IMR-90 (cell line): ENCODE measurements around the gene BCL11B. TPM values are rescaled to one million over a fixed set of nuclear protein-coding genes. Genes with fewer than 3 reads are reported as not detected.

Experiments
- ATAC-seq: fragments of 200-7000 bp; cut with Tn5 transposase; 2 replicates; pipeline ENCODE4 v1.9.1; 2020; ENCODE audit warnings: low read depth, mild to moderate bottlenecking, moderate library complexity
- BruUV-seq: library from RNA; stranded (reverse); fragments of 400-500 nt; replicated peaks from 2 replicates; lab custom pipeline; 2021; lab: Mats Ljungman, UMichigan
- CTCF ChIA-PET: fragments of 300-600 bp; formaldehyde crosslinking; extraction: SDS; loops from one replicate; lab custom pipeline; 2021; ENCODE audit warnings: antibody characterized with exemption; lab: Yijun Ruan, JAX
- POLR2A ChIA-PET: fragments of 300-600 bp; sonication (Branson Sonifier 250); formaldehyde crosslinking; loops from one replicate; lab custom pipeline; 2022; ENCODE audit warnings: antibody characterized with exemption; ENCODE audit not compliant: unreplicated experiment; lab: Charles Lee
- DNase-seq: peaks from one replicate; pipeline ENCODE4 v3.0.0; 2013
- H2AFZ ChIP-seq: replicated peaks from 2 replicates; pipeline ENCODE3; 2013; ENCODE audit warnings: low read length, mild to moderate bottlenecking; ENCODE audit not compliant: poor library complexity
- H2AK5ac ChIP-seq: 2 replicates; pipeline ENCODE4 v1.6.1; 2013; ENCODE audit warnings: low read depth, low read length, inconsistent platforms
- H2AK9ac ChIP-seq: replicated peaks from 2 replicates; pipeline ENCODE3; 2013; ENCODE audit warnings: mild to moderate bottlenecking, low read depth, low read length, moderate library complexity; ENCODE audit not compliant: poor library complexity
- H2BK120ac ChIP-seq: 2 replicates; pipeline ENCODE4 v1.6.1; 2013; ENCODE audit warnings: low read depth, low read length, inconsistent platforms
- H2BK15ac ChIP-seq: 3 replicates; pipeline ENCODE4 v1.6.1; 2013; ENCODE audit warnings: low read depth, low read length, inconsistent platforms
- H2BK20ac ChIP-seq: 2 replicates; pipeline ENCODE4 v1.6.1; 2013; ENCODE audit warnings: low read depth, mild to moderate bottlenecking, inconsistent platforms, low read length, moderate library complexity
- H2BK5ac ChIP-seq: 2 replicates; pipeline ENCODE4 v1.6.1; 2013; ENCODE audit warnings: mild to moderate bottlenecking, low read depth, low read length, inconsistent platforms; ENCODE audit not compliant: poor library complexity, severe bottlenecking
- H3K14ac ChIP-seq: replicated peaks from 2 replicates; pipeline ENCODE4 v1.6.1; 2013; ENCODE audit warnings: low read depth, low read length, inconsistent platforms
- H3K18ac ChIP-seq: 2 replicates; pipeline ENCODE4 v1.6.1; 2013; ENCODE audit warnings: low read depth, low read length, control low read depth
- H3K23ac ChIP-seq: 2 replicates; pipeline ENCODE4 v1.6.1; 2013; ENCODE audit warnings: low read depth, low read length, inconsistent platforms
- H3K27ac ChIP-seq: 2 replicates; pipeline ENCODE4 v1.5.1; 2013; ENCODE audit warnings: mild to moderate bottlenecking, control low read depth, low read length; ENCODE audit not compliant: insufficient read depth
- H3K27me3 ChIP-seq: 2 replicates; pipeline ENCODE4 v1.6.1; 2013; ENCODE audit warnings: low read length; ENCODE audit not compliant: control insufficient read depth, insufficient read depth
- H3K36me3 ChIP-seq: 2 replicates; pipeline ENCODE4 v1.6.1; 2013; ENCODE audit warnings: low read length, mixed read lengths; ENCODE audit not compliant: control insufficient read depth, insufficient read depth
- H3K4ac ChIP-seq: 2 replicates; pipeline ENCODE4 v1.6.1; 2013; ENCODE audit warnings: low read depth, low read length, inconsistent platforms
- H3K4me1 ChIP-seq: 2 replicates; pipeline ENCODE4 v1.6.1; 2013; ENCODE audit warnings: low read length, mixed read lengths; ENCODE audit not compliant: control insufficient read depth, insufficient read depth
- H3K4me2 ChIP-seq: 2 replicates; pipeline ENCODE4 v1.6.1; 2013; ENCODE audit warnings: low read depth, mild to moderate bottlenecking, control low read depth, low read length, moderate library complexity
- H3K4me3 ChIP-seq: 2 replicates; pipeline ENCODE4 v1.5.1; 2013; ENCODE audit warnings: low read depth, mild to moderate bottlenecking, control low read depth, low read length, moderate library complexity; ENCODE audit not compliant: insufficient read depth
- H3K56ac ChIP-seq: 2 replicates; pipeline ENCODE4 v1.6.1; 2013; ENCODE audit warnings: low read length, inconsistent platforms; ENCODE audit not compliant: insufficient read depth; ENCODE audit errors: extremely low read depth
- H3K79me1 ChIP-seq, 2 experiments: 2 replicates each; pipeline ENCODE4 v1.6.1; 2013; ENCODE audit warnings: low read length in 2 of 2, inconsistent platforms in 1 of 2, low read depth in 1 of 2
- H3K9ac ChIP-seq: 2 replicates; pipeline ENCODE4 v1.6.1; 2013; ENCODE audit warnings: low read depth, low read length, control low read depth
- H3K9me1 ChIP-seq: 2 replicates; pipeline ENCODE4 v1.6.1; 2013; ENCODE audit warnings: low read length, inconsistent platforms; ENCODE audit not compliant: insufficient read depth
- H3K9me3 ChIP-seq: 2 replicates; pipeline ENCODE4 v1.6.1; 2013; ENCODE audit warnings: low read length; ENCODE audit not compliant: control insufficient read depth, insufficient read depth
- H4K20me1 ChIP-seq: 2 replicates; pipeline ENCODE4 v1.6.1; 2013; ENCODE audit warnings: low read length, inconsistent platforms; ENCODE audit not compliant: insufficient read depth
- H4K5ac ChIP-seq: 2 replicates; pipeline ENCODE4 v1.6.1; 2013; ENCODE audit warnings: mild to moderate bottlenecking, low read depth, low read length, control low read depth
- H4K8ac ChIP-seq, 2 experiments: 2 replicates each; pipeline ENCODE4 v1.6.1; 2013; ENCODE audit warnings: low read depth in 2 of 2, low read length in 2 of 2, control low read depth in 1 of 2, inconsistent platforms in 1 of 2
- H4K91ac ChIP-seq: 2 replicates; pipeline ENCODE4 v1.6.1; 2013; ENCODE audit warnings: low read depth, low read length, inconsistent platforms; ENCODE audit not compliant: insufficient read depth
- BHLHE40 ChIP-seq: fragments of 150-350 bp; IDR thresholded peaks from 2 replicates; pipeline ENCODE4 v1.6.1; 2016; ENCODE audit warnings: mild to moderate bottlenecking, low read depth, low read length
- CEBPB ChIP-seq: IDR thresholded peaks from 2 replicates; pipeline ENCODE4 v1.6.1; 2012; ENCODE audit warnings: low read depth, low read length, improper control_type of control experiment
- CHD1 ChIP-seq: IDR thresholded peaks from 2 replicates; pipeline ENCODE4 v1.6.1; 2012; ENCODE audit warnings: low read depth, low read length, improper control_type of control experiment
- FOS ChIP-seq: fragments of 150-350 bp; IDR thresholded peaks from 2 replicates; pipeline ENCODE4 v1.6.1; 2016; ENCODE audit warnings: low read depth, low read length
- MAFK ChIP-seq: IDR thresholded peaks from 2 replicates; pipeline ENCODE4 v1.6.1; 2012; ENCODE audit warnings: low read depth, low read length, improper control_type of control experiment
- MXI1 ChIP-seq: IDR thresholded peaks from 2 replicates; pipeline ENCODE4 v1.6.1; 2012; ENCODE audit warnings: low read depth, mild to moderate bottlenecking, low read length, moderate library complexity, borderline replicate concordance
- POLR2A ChIP-seq: IDR thresholded peaks from 2 replicates; pipeline ENCODE4 v1.6.1; 2012; ENCODE audit warnings: mild to moderate bottlenecking, low read depth, low read length
- RCOR1 ChIP-seq: IDR thresholded peaks from 2 replicates; pipeline ENCODE4 v1.6.1; 2012; ENCODE audit warnings: mild to moderate bottlenecking, low read length, improper control_type of control experiment; ENCODE audit not compliant: insufficient replicate concordance
- RFX5 ChIP-seq: IDR thresholded peaks from 2 replicates; pipeline ENCODE4 v1.8.0; 2012; ENCODE audit warnings: low read depth, mild to moderate bottlenecking, low read length, moderate library complexity
- SMC3 ChIP-seq: fragments of 150-350 bp; IDR thresholded peaks from 2 replicates; pipeline ENCODE4 v1.6.1; 2016; ENCODE audit warnings: low read depth, mild to moderate bottlenecking, antibody characterized with exemption, low read length, moderate library complexity
- WGBS, 2 experiments: methylation state at CpG; one replicate each; pipeline versions ENCODE4 v1.1.5 to v1.1.7; 2013; ENCODE audit warnings: missing lambda C conversion rate in 2 of 2; ENCODE audit not compliant: insufficient read length in 1 of 2; ENCODE audit errors: extremely low coverage in 2 of 2; 5-methylcytosine and 5-hydroxymethylcytosine counted together
- dilution Hi-C: fragments of 300-500 bp; cut with HindIII; formaldehyde crosslinking; loops from one replicate; pipeline ENCODE4 v1.14.3; 2018; ENCODE audit warnings: low sequenced_read_pairs; ENCODE audit not compliant: unreplicated experiment
- in situ Hi-C: fragments of 300-500 bp; cut with MboI; formaldehyde crosslinking; loops from 3 replicates; pipeline ENCODE4 v1.14.3; 2019; ENCODE audit warnings: low sequenced_read_pairs, inconsistent platforms, mixed read lengths
- intact Hi-C: fragments of 100-400 bp; cut with micrococcal nuclease; formaldehyde crosslinking; loops from 2 replicates; pipeline ENCODE4 v1.10.0; 2022
- polyA plus RNA-seq, 3 experiments: library from polyadenylated mRNA; depleted of rRNA; stranded (reverse); fragments of >200 nt; gene quantifications; 2 replicates each; pipeline ENCODE4 v1.2.3, GENCODE V29; 2012; ENCODE audit warnings: low replicate concordance in 1 of 3
- total RNA-seq: library from RNA; depleted of rRNA; stranded (reverse); fragments of >200 nt; gene quantifications from 2 replicates; pipeline ENCODE4 v1.2.3, GENCODE V29; 2012
- TF ChIP-seq, protein P1 (sequence below): fragments of 150-350 bp; IDR thresholded peaks from 2 replicates; pipeline ENCODE4 v1.6.1; 2017; ENCODE audit warnings: mild to moderate bottlenecking, antibody characterized with exemption, low read length, low read depth
- TF ChIP-seq, protein P2 (sequence below): fragments of 150-350 bp; IDR thresholded peaks from 2 replicates; pipeline ENCODE4 v1.6.1; 2016; ENCODE audit warnings: low read depth, mild to moderate bottlenecking, low read length, moderate library complexity, borderline replicate concordance
- TF ChIP-seq, protein P3 (sequence below): conservative IDR thresholded peaks from 2 replicates; pipeline ENCODE4 v1.5.1; 2012; ENCODE audit warnings: mild to moderate bottlenecking, low read depth, low read length, improper control_type of control experiment

BCL11B gene
- total and polyA plus RNA-seq, 2 of the 4 experiments (the other 2 are of a cell fraction): under 0.01 TPM; not detected in 1

DNA sequence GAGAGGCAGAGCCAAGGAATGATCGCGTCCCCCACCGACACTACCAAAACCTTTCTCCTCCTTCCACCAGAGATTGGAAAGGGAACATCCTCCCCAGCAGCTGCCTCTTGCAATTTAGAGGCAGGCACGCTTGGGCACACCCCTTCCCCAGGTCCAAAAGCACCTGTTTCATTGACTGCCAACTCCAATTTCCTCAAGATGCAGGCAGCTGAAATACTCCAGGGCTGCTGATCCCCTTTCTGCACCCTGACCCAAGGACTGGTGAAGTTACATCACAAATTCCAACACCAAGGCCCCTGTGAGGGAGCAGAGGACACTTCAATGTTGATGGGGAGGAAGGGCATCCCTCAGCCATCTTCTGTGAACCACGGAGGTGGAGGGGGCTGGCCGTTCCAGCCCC, 33.8 kb downstream of the BCL11B start:
- no peak overlapping the region for H3K23ac ChIP-seq
- no peak overlapping the region for H2BK5ac ChIP-seq
- intact Hi-C loops: no loop called here
- no peaks in the 10 kb centered on the region for H3K79me1 ChIP-seq
- no peak overlapping the region for H2BK20ac ChIP-seq
- H4K91ac ChIP-seq: no peak overlapping the region
- no peak overlapping the region for H2AK9ac ChIP-seq
- no peak overlapping the region for H3K18ac ChIP-seq
- no peaks in the 10 kb centered on the region for H3K4me1 ChIP-seq
- no peak overlapping the region for H3K4me3 ChIP-seq
- H3K9ac ChIP-seq: no peak overlapping the region
- TF ChIP-seq SMC3 (no peak), FOS (no peak), CHD1 (no peak), MAFK (no peak), RCOR1 (no peak), RFX5 (no peak), MXI1 (no peak), BHLHE40 (no peak), POLR2A (no peak), CEBPB (no peak)
- TF ChIP-seq, protein P1, sequence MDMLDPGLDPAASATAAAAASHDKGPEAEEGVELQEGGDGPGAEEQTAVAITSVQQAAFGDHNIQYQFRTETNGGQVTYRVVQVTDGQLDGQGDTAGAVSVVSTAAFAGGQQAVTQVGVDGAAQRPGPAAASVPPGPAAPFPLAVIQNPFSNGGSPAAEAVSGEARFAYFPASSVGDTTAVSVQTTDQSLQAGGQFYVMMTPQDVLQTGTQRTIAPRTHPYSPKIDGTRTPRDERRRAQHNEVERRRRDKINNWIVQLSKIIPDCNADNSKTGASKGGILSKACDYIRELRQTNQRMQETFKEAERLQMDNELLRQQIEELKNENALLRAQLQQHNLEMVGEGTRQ: no peak
- TF ChIP-seq, protein P2, sequence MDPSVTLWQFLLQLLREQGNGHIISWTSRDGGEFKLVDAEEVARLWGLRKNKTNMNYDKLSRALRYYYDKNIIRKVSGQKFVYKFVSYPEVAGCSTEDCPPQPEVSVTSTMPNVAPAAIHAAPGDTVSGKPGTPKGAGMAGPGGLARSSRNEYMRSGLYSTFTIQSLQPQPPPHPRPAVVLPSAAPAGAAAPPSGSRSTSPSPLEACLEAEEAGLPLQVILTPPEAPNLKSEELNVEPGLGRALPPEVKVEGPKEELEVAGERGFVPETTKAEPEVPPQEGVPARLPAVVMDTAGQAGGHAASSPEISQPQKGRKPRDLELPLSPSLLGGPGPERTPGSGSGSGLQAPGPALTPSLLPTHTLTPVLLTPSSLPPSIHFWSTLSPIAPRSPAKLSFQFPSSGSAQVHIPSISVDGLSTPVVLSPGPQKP: no peak
- TF ChIP-seq, protein P3, sequence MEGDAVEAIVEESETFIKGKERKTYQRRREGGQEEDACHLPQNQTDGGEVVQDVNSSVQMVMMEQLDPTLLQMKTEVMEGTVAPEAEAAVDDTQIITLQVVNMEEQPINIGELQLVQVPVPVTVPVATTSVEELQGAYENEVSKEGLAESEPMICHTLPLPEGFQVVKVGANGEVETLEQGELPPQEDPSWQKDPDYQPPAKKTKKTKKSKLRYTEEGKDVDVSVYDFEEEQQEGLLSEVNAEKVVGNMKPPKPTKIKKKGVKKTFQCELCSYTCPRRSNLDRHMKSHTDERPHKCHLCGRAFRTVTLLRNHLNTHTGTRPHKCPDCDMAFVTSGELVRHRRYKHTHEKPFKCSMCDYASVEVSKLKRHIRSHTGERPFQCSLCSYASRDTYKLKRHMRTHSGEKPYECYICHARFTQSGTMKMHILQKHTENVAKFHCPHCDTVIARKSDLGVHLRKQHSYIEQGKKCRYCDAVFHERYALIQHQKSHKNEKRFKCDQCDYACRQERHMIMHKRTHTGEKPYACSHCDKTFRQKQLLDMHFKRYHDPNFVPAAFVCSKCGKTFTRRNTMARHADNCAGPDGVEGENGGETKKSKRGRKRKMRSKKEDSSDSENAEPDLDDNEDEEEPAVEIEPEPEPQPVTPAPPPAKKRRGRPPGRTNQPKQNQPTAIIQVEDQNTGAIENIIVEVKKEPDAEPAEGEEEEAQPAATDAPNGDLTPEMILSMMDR: no peak
- H3K14ac ChIP-seq: no peak overlapping the region
- no peak overlapping the region for H2AK5ac ChIP-seq
- no peak overlapping the region for H2BK15ac ChIP-seq
- no TSS peak for BruUV-seq
- H3K9me3 ChIP-seq: peaks cover 14% of the 10 kb centered on the region; the same call in 1 of the 2 replicates
- no peak overlapping the region for H3K4me2 ChIP-seq
- H3K4ac ChIP-seq: no peak overlapping the region
- ChIA-PET POLR2A (no interaction called here), CTCF (no interaction called here)
- H4K5ac ChIP-seq: no peak overlapping the region
- H3K27ac ChIP-seq: no peak overlapping the region
- no peak overlapping the region for H2BK120ac ChIP-seq
- no peaks in the 10 kb centered on the region for H3K36me3 ChIP-seq
- no peaks in the 10 kb centered on the region for H3K27me3 ChIP-seq
- H3K9me1 ChIP-seq: no peaks in the 10 kb centered on the region
- H4K8ac ChIP-seq: no peak overlapping the region
- H4K20me1 ChIP-seq: no peaks in the 10 kb centered on the region
- ATAC-seq: no peak
- 95% methylated on average over 3 of the region's 6 CpGs; no CpG with 5 or more reads in 1 of the 2 experiments for WGBS, 2 experiments
- DNase-seq: no peak
- dilution Hi-C loops: no loop called here
- in situ Hi-C loops: no loop called here
- H2AFZ ChIP-seq: no peak overlapping the region
- H3K56ac ChIP-seq: no peak overlapping the region
